KOPT-K1 (cell line): ENCODE results near the gene NSMF.
"Not testable (repeated sequence)": the region's sequence is repeated elsewhere in the genome, so short reads cannot be mapped to it uniquely, and the experiment has no call there.

Source experiments
- H3K27ac ChIP-seq: fragments of 200-600 bp; sonication (generic); 2 replicates; pipeline ENCODE4 v1.5.1; 2016; ENCODE audit warnings: antibody characterized with exemption, mild to moderate bottlenecking, low read depth, low read length; ENCODE audit not compliant: poor library complexity, severe bottlenecking
- H3K36me3 ChIP-seq: fragments of 200-600 bp; sonication (generic); 2 replicates; pipeline ENCODE4 v1.5.1; 2017; ENCODE audit warnings: antibody characterized with exemption, mild to moderate bottlenecking, low read length, moderate library complexity; ENCODE audit not compliant: insufficient read depth
- H3K9me3 ChIP-seq: fragments of 200-600 bp; sonication (generic); 2 replicates; pipeline ENCODE4 v1.5.1; 2017; ENCODE audit warnings: antibody characterized with exemption, low read length, mild to moderate bottlenecking; ENCODE audit not compliant: insufficient read depth, poor library complexity, severe bottlenecking

NSMF gene

DNA sequence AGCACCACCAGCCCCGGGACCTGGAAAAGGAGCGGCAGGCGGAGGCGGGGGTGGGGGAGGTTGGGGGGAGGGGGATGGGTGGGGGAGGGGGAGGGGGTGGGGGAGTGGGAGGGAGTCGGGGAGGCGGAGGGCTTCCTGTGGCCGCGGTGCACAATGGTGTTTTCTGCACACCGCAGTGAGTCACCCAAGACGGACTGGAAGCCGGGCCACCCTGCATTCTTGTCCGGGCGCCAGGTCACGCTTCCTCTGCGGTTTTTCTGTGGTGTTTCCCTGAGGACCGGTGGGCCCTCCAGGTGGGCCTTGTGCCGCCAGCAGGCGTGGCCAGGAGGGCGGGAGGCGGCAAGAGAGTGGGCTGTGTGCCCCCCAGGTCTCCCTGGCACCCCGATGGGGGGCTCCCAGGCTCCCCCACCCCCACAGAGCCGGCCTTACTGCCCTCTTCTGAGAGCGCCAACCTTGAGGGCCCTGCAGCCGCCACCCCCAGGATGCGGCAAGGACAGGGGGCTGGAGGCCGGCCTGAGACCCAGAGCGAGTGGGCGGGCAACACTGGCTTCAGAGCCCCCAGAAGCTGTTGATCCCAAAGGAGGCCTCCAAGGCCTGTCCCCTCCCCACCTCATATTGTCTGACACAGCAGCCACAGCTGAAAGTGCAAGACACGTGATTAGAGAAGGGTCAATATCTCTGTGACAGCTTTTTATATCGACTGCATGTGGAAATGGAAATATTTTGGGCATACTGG is 47.3 kb downstream of the NSMF start:
- H3K36me3 ChIP-seq: no peaks in the 10 kb centered on the region
- H3K27ac ChIP-seq: no peak overlapping the region
- no peaks in the 10 kb centered on the region for H3K9me3 ChIP-seq

DNA sequence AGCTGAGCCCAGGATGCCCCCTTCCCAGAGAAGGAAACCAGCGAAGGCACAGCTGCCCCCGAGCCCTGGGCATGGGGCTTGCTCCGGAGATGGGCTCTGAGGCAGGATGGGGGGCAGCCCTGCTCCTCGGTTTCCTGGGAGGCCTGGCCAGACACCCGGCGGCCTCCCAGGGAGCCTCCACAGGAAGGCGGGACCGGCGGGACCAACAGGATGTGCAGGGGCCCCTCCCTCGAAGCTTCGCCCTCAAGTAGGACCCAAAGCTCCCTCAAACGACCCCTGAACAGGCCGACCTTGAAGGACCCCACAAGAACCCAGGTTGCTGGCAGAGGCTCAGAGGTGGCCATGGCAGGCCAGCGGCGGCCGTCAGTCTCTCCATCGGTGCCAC is 47.9 kb downstream of the NSMF start:
- no peak overlapping the region for H3K27ac ChIP-seq
- H3K36me3 ChIP-seq: no peaks in the 10 kb centered on the region

DNA sequence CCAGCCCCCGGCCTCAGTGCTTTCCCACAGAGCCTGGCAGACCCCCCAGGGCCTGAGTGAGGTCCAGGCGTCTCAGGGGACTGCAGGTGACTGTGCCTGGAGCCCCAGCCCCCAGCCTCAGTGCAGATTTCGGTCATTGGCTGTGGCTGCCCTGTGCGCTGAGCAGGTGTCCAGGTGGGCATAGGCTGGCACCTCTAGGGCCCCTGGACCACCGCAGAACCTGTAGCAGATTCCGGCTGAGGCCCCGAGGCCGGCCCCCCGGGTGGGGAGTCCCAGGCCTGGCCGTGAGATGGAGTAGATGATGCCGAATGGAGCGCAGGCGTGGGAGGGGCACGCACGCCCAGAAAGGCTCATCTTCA is 48.3 kb downstream of the NSMF start:
- H3K36me3 ChIP-seq: no peaks in the 10 kb centered on the region
- no peak overlapping the region for H3K27ac ChIP-seq
- no peaks in the 10 kb centered on the region for H3K9me3 ChIP-seq

More for the DNA sequence above, 47.9 kb downstream of the NSMF start:
- no peaks in the 10 kb centered on the region for H3K9me3 ChIP-seq

DNA sequence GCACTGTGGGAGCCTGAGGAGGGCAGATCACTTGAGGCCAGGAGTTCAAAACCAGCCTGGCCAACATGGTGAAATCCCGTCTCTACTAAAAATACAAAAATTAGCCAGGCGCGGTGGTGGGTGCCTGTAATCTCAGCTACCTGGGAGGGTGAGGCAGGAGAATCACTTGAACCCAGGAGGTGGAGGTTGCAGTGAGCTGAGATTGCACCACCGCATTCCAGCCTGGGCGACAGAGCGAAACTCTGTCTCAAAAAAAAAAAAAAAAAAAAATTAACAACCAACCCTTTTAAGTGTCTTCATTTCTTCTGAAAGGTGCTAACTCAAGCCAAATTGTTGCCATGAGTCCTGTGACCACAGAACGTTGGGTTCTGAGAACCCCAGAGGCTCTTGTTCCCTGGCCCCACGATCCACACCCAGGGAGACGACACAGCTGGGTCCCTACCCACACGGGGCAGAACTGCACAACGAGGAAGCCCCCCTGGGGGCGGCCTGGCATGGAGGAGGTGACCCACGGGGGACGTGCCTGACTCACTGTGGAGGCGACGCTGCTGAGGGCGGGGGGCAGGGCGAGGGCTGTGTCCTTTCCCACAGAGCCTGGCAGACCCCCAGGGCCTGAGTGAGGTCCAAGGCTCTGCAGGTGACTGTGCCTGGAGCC is 48.8 kb downstream of the NSMF start:
- H3K9me3 ChIP-seq, H3K36me3 ChIP-seq, H3K27ac ChIP-seq: not testable (repeated sequence)

DNA sequence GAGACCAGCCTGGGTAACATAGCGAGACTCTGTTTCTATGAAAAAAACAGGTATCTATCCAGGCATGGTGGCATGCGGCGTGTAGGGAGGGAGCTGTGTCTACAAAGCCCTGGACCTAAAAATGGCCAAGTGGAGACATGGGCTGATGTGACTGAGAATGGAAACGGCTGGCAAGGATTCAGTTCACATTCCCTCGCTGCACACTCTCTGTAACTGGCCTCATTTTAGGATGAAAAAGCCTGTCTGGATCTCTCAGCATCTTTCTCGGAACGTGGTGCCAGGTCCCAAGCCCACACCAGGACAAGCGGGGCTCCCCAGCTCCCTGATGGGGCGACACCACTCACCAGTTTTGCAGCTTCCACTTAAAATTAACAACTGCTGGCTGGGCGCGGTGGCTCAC is 49.6 kb downstream of the NSMF start:
- Histone ChIP-seq H3K36me3 (no peaks in the 10 kb centered on the region), H3K9me3 (no peaks in the 10 kb centered on the region), H3K27ac (no peak overlapping the region)

DNA sequence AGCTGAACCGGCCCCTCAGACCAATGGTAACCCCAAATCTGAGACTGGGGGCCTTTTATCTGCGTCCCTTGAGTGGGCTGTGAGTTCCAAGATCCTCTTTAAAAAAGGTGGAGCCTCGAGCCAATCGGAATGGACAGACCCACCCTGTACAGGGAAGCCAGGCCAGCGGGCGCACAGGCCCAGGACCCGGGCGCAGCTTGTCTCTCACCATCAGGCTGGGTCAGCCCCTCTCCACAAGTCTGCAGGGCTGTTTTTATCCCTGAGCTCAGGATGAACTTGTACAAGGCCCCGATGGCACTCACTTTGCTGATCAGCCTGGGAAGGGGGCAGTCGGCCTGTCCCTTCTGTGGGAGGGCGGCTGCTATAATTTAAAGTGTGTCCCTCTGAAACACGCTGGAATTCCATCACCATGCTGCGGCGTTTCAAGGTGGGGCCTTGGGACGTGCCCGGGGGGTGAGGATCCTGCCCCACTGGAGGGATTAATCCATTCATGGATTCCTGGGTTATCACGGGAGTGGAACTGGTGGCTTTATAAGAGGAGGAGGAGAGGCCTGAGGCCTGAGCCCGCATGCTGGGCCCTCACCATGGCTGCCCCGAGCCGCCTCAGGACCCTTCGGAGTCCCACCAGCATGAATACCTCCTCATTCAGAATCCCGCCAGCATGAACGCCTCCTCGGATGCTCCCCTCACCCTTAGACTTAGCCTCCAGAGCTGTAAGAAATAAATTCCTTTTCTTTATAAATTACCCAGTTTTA is 50.3 kb downstream of the NSMF start:
- Histone ChIP-seq H3K36me3 (no peaks in the 10 kb centered on the region), H3K9me3 (no peaks in the 10 kb centered on the region), H3K27ac (no peak overlapping the region)

DNA sequence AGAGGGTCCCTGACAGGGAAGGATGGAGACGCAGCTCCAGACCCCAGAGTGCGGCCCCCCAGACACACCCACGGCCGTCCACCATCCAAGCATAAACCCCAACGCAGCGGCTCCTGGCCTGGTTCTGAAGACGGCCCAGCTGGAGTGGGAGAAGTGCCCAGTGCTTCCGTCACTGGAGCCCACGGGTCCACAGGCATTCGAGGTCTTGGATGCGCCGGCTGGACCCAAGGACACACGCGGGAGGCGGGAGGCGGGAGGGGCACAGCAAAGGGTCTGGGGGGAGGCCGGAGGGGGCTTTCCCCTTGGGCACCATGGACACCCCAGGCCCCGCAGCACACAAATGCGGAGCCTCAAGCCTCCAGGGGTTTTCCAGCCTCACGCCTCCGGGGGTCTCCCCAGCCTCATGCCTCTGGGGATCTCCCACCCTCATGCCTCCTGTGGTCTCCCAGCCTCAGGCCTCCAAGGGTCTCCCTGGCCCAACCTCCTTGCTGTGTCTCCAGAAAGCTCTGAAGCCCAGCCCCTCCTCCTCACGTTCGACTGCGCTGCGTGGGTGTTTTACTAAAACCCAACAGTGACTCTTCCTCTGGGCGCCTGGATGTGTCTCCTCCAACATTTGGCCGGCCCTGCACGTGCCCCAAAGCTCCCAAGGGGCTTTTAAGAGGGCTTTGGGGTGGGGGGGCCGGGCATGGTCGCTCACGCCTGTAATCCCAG is 51.4 kb downstream of the NSMF start:
- Histone ChIP-seq H3K36me3 (no peaks in the 10 kb centered on the region), H3K27ac (no peak overlapping the region), H3K9me3 (no peaks in the 10 kb centered on the region)

DNA sequence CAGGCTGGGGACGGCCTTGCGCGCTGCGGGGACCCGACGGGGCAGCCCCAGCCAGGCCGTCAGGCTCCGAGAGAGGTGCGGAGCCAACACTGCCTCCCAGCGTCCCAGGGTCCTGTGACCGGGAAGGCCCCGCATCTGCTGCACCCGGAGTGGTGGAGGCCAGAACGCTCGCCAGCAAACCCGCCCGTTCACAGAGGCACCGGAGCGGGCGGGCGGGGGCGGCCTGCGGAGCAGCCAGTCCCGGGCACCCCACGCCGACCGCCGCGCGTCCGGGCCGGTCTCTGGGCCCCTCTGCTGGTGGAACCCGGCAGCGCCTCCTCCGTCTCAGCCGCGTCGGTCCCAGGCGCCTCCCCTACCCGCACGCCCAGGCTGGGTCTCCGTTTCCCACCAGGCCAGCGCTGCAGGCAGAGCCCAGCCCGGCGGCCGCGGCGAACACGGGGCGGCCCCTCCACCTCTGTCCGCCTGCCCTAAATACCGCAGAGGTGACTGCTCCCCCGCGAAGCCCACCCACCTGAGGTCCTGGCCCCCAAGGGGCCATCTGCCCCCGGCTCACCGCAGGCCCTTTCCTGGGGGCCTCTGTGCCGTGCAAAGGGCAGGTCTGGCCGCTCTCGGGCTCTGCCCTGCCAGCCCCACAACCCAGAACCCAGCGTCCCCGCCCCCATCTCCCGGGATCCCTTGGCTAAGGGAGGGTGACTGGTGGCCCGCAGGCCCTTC is 52.1 kb downstream of the NSMF start:
- H3K36me3 ChIP-seq: no peaks in the 10 kb centered on the region
- H3K27ac ChIP-seq: no peak overlapping the region

DNA sequence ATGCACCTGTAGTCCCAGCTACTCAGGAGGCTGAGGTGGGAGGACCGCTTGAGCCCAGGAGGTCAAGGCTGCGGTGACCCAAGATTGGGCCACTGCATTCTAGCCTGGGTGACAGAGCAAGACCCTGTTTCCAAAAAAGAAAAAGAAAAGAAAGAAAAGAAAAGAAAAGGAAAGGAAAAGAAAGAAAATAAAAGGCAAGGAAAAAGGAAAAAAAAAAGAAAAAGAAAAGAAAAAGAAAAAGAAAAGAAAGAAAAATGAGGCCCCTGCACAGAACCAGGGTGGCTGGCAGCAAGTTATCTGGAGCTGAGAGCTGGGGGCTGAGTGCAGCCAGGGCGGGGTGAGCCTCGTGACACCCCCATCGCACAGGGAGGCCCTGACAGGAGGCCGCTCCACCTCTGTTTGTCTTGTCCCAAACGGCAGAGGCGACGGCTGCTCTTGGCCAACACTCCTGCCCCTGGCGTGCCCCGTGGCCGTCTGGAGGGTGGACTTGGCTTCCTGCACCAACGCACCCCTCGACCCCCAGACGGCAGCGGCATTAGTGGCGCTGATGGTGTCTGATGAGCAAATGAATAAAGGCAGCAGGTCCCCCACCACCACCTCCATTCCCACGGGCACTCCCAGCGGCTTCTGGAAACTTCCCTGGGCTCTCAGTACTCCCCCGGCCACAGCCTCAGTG is 52.9 kb downstream of the NSMF start:
- H3K36me3 ChIP-seq: no peaks in the 10 kb centered on the region
- no peaks in the 10 kb centered on the region for H3K9me3 ChIP-seq
- H3K27ac ChIP-seq: no peak overlapping the region

More for the DNA sequence above, 52.1 kb downstream of the NSMF start:
- no peaks in the 10 kb centered on the region for H3K9me3 ChIP-seq

DNA sequence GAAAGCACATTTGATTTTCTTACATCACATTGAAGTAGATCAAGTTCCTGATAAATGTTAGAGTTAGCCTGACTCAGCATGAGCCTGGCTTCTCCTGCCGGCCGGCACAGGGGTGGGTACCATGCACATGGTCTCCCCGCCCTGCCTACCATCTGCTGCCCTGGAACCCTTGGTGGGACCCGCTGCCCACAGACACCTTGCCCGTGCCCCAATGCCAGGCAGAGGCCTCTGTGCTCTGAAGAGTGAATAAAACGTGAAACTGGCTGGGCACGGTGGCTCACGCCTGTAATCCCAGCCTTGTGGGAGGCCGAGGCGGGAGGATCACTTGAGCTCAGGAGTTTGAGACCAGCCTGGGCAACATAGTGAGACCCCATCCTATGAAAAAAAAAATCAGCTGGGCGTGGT is 53.5 kb downstream of the NSMF start:
- Histone ChIP-seq H3K9me3 (no peaks in the 10 kb centered on the region), H3K36me3 (no peaks in the 10 kb centered on the region), H3K27ac (no peak overlapping the region)

DNA sequence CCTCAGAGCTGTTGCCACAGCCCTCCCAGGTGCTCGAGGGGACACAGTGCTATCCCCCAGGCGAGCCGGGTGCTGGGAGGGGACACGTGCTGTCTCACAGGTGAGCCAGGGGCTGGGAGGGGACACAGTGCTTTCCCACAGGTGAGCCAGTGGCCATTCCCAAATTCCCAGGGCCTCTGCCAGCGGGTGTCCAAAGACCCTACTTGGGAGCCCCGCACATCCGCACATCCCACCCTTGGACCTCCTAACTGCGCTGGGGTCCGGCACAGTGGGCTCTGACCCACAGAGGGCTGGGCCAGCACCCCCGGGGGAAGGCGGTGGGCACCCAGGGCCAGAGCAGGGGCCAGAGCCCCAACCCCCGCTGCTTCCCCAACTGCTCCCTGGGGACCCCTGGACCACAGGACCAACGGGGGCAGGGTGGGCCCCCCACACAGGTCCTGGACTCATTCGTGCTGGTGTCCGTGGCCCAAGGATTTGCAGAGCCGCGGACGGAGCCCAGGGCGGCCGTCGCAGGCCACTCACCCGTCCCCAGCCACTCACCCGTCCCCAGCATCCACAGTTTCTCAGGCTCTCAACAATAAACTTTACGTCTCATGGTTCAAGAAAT is 54.1 kb downstream of the NSMF start:
- H3K27ac ChIP-seq: no peak overlapping the region
- H3K9me3 ChIP-seq: no peaks in the 10 kb centered on the region
- H3K36me3 ChIP-seq: no peaks in the 10 kb centered on the region

DNA sequence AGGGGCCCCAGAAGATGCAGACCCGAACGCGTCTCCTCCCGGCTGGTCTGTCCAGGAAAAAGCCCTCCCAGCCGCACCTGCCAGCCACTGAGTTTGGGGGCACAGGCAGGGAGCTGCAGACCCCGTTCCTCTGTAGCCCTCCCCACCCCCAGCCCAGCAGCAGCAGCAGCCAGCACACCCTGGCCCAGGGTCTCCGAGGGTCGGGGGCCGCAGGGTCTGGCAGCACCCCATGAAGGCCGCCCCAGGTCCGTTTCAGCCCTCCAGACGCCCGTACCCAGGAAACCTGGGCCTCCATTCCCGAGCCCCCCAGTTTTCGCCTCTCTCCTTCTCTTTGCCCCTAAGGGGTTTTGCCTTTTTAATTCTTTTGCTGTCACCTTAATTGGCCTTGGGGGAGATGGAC is 55.9 kb downstream of the NSMF start:
- Histone ChIP-seq H3K9me3 (no peaks in the 10 kb centered on the region), H3K27ac (no peak overlapping the region), H3K36me3 (no peaks in the 10 kb centered on the region)

DNA sequence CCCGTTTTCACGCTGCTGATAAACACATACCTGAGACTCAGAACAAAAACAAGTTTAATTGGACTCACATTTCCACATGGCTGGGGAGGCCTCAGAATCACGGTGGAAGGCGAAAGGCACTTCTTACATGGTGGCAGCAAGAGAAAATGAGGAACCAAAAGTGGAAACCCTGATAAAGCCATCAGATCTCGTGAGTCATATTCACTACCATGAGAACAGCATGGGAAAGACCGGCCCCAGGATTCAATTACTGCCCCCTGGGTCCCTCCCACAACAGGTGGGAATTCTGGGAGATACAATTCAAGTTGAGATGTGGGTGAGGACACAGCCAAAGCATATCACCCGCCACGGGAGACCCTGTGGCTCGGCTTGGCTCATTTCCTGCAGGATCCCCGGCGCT is 56.4 kb downstream of the NSMF start:
- Histone ChIP-seq H3K36me3 (no peaks in the 10 kb centered on the region), H3K27ac (no peak overlapping the region), H3K9me3 (no peaks in the 10 kb centered on the region)
